RPMI8226 (cell line): ENCODE data around the gene PRDX5.

Experiments used
- DNase-seq: peaks from one replicate; pipeline ENCODE4 v3.0.0-alpha.2; 2015

Gene PRDX5

DNA sequence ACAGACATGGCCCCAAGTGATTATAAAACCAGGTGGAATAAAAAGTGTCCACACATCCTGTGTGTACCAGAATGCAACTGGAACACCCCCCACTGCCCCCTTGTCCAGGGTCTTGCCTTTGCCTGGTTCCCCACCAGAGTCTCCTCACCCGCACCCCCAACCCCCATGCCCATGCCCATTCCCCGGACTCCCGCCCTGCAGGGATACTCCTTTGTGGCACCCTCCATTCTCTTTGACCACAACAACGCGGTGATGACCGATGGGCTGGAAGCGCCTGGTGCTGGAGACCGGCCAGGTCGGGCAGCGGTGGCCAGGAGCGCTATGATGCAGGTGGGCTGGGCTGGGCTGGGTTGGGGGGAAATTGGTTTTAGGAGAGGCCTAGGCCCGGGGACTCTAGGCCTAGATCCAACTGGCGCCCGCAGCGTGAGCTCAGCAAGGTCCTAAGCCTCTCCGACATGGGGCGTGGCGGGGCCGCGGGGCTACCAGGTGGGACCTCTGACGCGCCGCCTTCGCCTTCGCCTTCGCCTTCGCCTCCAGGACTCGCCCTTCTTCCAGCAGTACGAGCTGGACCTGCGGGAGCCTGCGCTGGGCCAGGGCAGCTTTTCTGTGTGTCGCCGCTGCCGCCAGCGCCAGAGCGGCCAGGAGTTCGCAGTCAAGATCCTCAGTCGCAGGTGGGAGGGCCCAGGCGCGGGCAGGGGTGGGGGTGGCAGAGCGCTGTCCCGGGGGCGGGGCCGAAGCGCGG lies 50.2 kb downstream of the PRDX5 start:
- no peak for DNase-seq

DNA sequence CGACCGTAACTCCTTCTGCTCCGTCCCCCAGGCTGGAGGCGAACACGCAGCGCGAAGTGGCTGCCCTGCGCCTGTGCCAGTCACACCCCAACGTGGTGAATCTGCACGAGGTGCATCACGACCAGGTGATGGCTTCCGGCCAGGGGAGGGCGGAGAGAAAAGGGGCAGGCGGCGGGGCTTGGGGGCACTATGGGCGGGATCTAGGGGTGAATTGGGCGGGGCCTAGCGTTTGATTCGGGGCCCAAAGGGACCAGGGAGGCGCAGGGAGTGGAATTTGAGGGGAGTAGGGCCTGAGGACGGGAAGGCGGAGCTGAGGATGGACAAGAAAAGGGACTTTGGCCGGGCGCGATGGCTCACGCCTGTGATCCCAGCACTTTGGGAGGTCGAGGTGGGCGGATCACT lies 50.8 kb downstream of the PRDX5 start:
- no peak for DNase-seq

DNA sequence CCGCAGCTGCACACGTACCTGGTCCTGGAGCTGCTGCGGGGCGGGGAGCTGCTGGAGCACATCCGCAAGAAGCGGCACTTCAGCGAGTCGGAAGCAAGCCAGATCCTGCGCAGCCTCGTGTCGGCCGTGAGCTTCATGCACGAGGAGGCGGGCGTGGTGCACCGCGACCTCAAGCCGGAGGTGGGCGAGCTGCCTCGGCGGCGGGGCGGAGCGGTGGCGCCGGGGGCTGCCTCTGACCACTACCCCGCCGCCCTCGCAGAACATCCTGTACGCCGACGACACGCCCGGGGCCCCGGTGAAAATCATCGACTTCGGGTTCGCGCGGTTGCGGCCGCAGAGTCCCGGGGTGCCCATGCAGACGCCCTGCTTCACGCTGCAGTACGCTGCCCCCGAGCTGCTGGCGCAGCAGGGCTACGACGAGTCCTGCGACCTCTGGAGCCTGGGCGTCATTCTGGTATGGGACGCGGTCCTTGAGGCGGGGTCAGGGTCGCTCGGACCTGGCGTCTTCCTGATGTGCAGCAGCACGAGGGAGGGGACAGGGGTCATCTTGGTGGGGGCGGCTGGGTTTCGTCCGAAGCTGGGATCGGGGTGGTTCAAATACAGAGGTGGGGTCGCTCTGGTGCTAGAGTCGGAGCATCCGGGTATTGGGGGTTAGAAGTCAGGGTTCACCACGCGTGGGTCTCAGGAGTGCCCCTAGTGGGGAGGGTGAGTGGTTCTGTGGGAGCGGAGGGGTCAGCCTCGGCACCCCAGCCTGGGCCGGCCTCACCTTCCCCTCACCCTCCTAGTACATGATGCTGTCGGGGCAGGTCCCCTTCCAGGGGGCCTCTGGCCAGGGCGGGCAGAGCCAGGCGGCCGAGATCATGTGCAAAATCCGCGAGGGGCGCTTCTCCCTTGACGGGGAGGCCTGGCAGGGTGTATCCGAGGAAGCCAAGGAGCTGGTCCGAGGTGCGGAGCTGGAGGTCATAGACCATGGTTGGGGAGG lies 51.8 kb downstream of the PRDX5 start:
- no peak for DNase-seq

DNA sequence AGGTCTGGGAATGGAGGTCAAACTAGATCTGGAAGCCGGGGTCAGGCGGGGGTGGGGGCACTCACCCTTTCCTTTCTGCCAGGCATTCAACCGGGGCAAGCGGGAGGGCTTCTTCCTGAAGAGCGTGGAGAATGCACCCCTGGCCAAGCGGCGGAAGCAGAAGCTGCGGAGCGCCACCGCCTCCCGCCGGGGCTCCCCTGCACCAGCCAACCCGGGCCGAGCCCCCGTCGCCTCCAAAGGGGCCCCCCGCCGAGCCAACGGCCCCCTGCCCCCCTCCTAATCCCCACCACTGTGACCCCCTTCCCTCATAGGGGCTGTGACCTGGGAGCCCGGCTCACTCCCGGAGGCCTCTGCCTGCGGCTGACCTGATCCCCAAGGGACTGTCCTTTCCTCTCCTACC lies 53.3 kb downstream of the PRDX5 start:
- DNase-seq: no peak
